DMS153 (cell line): Measurements from ENCODE around the gene NATD1.
"Not testable (repeated sequence)": the region's sequence is repeated elsewhere in the genome, so short reads cannot be mapped to it uniquely, and the experiment has no call there.

Experiments
- DNase-seq: peaks from one replicate; lab custom pipeline; 2025; lab: John Stamatoyannopoulos, UW

Gene NATD1

GRCh38 chr17:21246698-21247097 lies 6.5 kb downstream of the NATD1 start:
- no peak for DNase-seq

- DNase-seq: no peak
These were observed 7.5 kb downstream of the NATD1 start for GRCh38 chr17:21245639-21246084.

- DNase-seq: no peak
These were observed 9.5 kb downstream of the NATD1 start for GRCh38 chr17:21243516-21244303.

- DNase-seq: no peak
These were observed 10.3 kb downstream of the NATD1 start for GRCh38 chr17:21242780-21243515.

GRCh38 chr17:21242026-21242697 lies 11.0 kb downstream of the NATD1 start:
- DNase-seq: no peak

- DNase-seq: no peak
These were observed 11.6 kb downstream of the NATD1 start for GRCh38 chr17:21241564-21241963.

GRCh38 chr17:21240369-21241055 lies 12.7 kb downstream of the NATD1 start:
- DNase-seq: no peak

GRCh38 chr17:21239680-21240368 lies 13.4 kb downstream of the NATD1 start:
- DNase-seq: no peak

- no peak for DNase-seq
These were observed 17.3 kb downstream of the NATD1 start for GRCh38 chr17:21235921-21236320.

GRCh38 chr17:21233581-21234347 lies 19.4 kb downstream of the NATD1 start:
- DNase-seq: no peak

GRCh38 chr17:21232033-21232749 lies 21.0 kb downstream of the NATD1 start:
- no peak for DNase-seq

GRCh38 chr17:21231533-21231932 lies 21.7 kb downstream of the NATD1 start:
- DNase-seq: no peak

- DNase-seq: no peak
These were observed 24.4 kb downstream of the NATD1 start for GRCh38 chr17:21228845-21229244.

GRCh38 chr17:21228111-21228510 lies 25.1 kb downstream of the NATD1 start:
- no peak for DNase-seq

- not testable (repeated sequence) for DNase-seq
These were observed 25.9 kb downstream of the NATD1 start for GRCh38 chr17:21227277-21227676.

GRCh38 chr17:21223086-21223485 lies 30.1 kb downstream of the NATD1 start:
- DNase-seq: no peak

- DNase-seq: no peak
These were observed 34.3 kb downstream of the NATD1 start for GRCh38 chr17:21218831-21219380.

GRCh38 chr17:21218101-21218500 lies 35.1 kb downstream of the NATD1 start:
- no peak for DNase-seq

- no peak for DNase-seq
These were observed 35.9 kb downstream of the NATD1 start for GRCh38 chr17:21217346-21217745.

GRCh38 chr17:21215935-21216334 lies 37.3 kb downstream of the NATD1 start:
- DNase-seq: no peak
